Measurements from ENCODE around the gene RAD23B. TPM values are rescaled to one million over a fixed set of nuclear protein-coding genes. Genes with fewer than 3 reads are reported as not detected.

The RAD23B gene
- total RNA-seq, 1 experiment from 2014 or later = 251 TPM

GRCh38 chr9:107242073-107243030 is 40.7 kb upstream of the RAD23B start:
- no peaks in the 10 kb centered on the region for H3K9me2 ChIP-seq (ENCODE audit: insufficient read depth)
- H3K36me3 ChIP-seq (ENCODE audit: control insufficient read depth in 1 of 2, insufficient read depth in 2 of 2, low read length in 2 of 2) = peaks cover 0 to 10% of the 10 kb centered on the region in 2 experiments; a peak in 1 of 4 replicates
- intact Hi-C loops (cut with micrococcal nuclease) = loop anchor here (1.0 to 2.0 kb wide), 2 partner anchors 20 to 41 kb away; partner anchors contain the start of gene RAD23B
- H3K79me2 ChIP-seq (ENCODE audit: insufficient read depth, low read length) = peaks cover 35% of the 10 kb centered on the region
- ChIA-PET RAD21 (ENCODE audit: low non-redundant PET in 1 of 2, low total read pairs in 2 of 2, uncharacterized antibody in 2 of 2, unreplicated experiment in 2 of 2) (no interaction called here), POLR2A (interaction anchor here (1.3 to 1.7 kb wide), 2 partner anchors 19 to 20 kb away, joined by 3 to 6 read pairs; no protein-coding TSS in a partner anchor), CTCF (interaction anchor here (1.3 kb wide), 1 partner anchor 70 kb away, joined by 4 read pairs; no protein-coding TSS in a partner anchor)
- peak overlapping the region; percentile 61 for H3K9ac ChIP-seq (ENCODE audit: low read length)
- no peaks in the 10 kb centered on the region for H3K27me3 ChIP-seq (ENCODE audit: insufficient read depth, low read length)
- no peak overlapping the region for H3K4me3 ChIP-seq (replicated peaks in 1 of 2; ENCODE audit: low read depth in 1 of 2, low read length in 2 of 2)
- H3K4me2 ChIP-seq (ENCODE audit: low read length) = peak overlapping the region; percentile 73
- H3K27ac ChIP-seq (ENCODE audit: low read depth, low read length) = peak overlapping the region; percentile 96
- no TSS peak for BruUV-seq (replicated peaks)
- H3K4me1 ChIP-seq (ENCODE audit: control insufficient read depth in 1 of 2, insufficient read depth in 2 of 2, low read length in 2 of 2) = peaks cover 76 to 99% of the 10 kb centered on the region in 2 experiments
- no peaks in the 10 kb centered on the region for H4K20me1 ChIP-seq (ENCODE audit: insufficient read depth)
- ATAC-seq (no peak), DNase-seq (ENCODE audit: low read depth, low spot score) (no peak)
- no peaks in the 10 kb centered on the region for H3K9me3 ChIP-seq (ENCODE audit: control insufficient read depth in 1 of 2, insufficient read depth in 1 of 2, low read depth in 1 of 2, low read length in 2 of 2)
- no peak overlapping the region for H2AFZ ChIP-seq (ENCODE audit: low read depth, low read length, poor library complexity, severe bottlenecking)
- TF ChIP-seq ELF1 (IDR thresholded peaks at IDR 0.05; ENCODE audit: borderline replicate concordance, low read depth) (no peak), POLR2AphosphoS5 (IDR thresholded peaks at IDR 0.05; ENCODE audit: low read depth, low read length) (no peak), ZBTB33 (IDR thresholded peaks at IDR 0.05; ENCODE audit: extremely low read depth, insufficient replicate concordance, low read length) (no peak), MAX (IDR thresholded peaks at IDR 0.05) (peak; percentile 33; the same call in 1 of the 2 replicates), JUND (IDR thresholded peaks at IDR 0.05) (peak; percentile 52), SP1 (IDR thresholded peaks at IDR 0.05; ENCODE audit: low read depth) (peak; percentile 60), CEBPB (IDR thresholded peaks at IDR 0.05; ENCODE audit: low read depth) (peak; percentile 44; the same call in 1 of the 2 replicates), EZH2phosphoT487 (IDR thresholded peaks at IDR 0.05; ENCODE audit: borderline replicate concordance) (no peak), CTCF (IDR thresholded peaks at IDR 0.05 in 2 of 3, conservative IDR thresholded peaks at IDR 0.05 in 1 of 3; ENCODE audit: borderline replicate concordance in 1 of 3, insufficient read depth in 1 of 3, low read depth in 2 of 3, low read length in 2 of 3) (no peak), EZH2 (IDR thresholded peaks at IDR 0.05) (no peak), ZNF274 (IDR thresholded peaks at IDR 0.05; ENCODE audit: low read depth, low read length) (no peak), YY1 (IDR thresholded peaks at IDR 0.05; ENCODE audit: extremely low read depth, insufficient replicate concordance, low read depth, low read length) (no peak), SRF (IDR thresholded peaks at IDR 0.05; ENCODE audit: low read depth) (peak; percentile 37; the same call in 1 of the 2 replicates), ATF3 (IDR thresholded peaks at IDR 0.05) (no peak), CBX3 (IDR thresholded peaks at IDR 0.05; ENCODE audit: low read depth) (0 out of 2 replicates have a peak, but pooled peaks have one; percentile 44), SIN3A (IDR thresholded peaks at IDR 0.05; ENCODE audit: low read depth) (no peak), FOSL1 (IDR thresholded peaks at IDR 0.05; ENCODE audit: low read depth) (peak; percentile 41; the same call in 1 of the 2 replicates), RAD21 (IDR thresholded peaks at IDR 0.05; ENCODE audit: low read depth) (no peak), ZFX (IDR thresholded peaks at IDR 0.05) (no peak), EGR1 (IDR thresholded peaks at IDR 0.05; ENCODE audit: low read depth) (no peak), POLR2A (IDR thresholded peaks at IDR 0.05; ENCODE audit: borderline replicate concordance, extremely low read depth, insufficient read depth, insufficient read length) (no peak)
